HEK293T (cell line): ENCODE results near the gene MAP4.
"Not testable (repeated sequence)": the region's sequence is repeated elsewhere in the genome, so short reads cannot be mapped to it uniquely, and the experiment has no call there.

Source experiments
- CTCF ChIA-PET: fragments of 350-600 bp; formaldehyde crosslinking; extraction: SDS; loops from one replicate; lab custom pipeline; 2021; ENCODE audit warnings: antibody characterized with exemption, inconsistent platforms; lab: Yijun Ruan, JAX
- POLR2A ChIA-PET: fragments of 350-600 bp; formaldehyde crosslinking; extraction: SDS; loops from one replicate; lab custom pipeline; 2020; ENCODE audit warnings: antibody characterized with exemption, inconsistent platforms; lab: Yijun Ruan, JAX
- DNase-seq: peaks from one replicate; pipeline ENCODE4 v3.0.0; 2012; ENCODE audit warnings: mixed read lengths; ENCODE audit errors: extremely low spot score
- ARNT ChIP-seq: fragments of 450-650 bp; IDR thresholded peaks from 2 replicates; pipeline ENCODE4 v1.6.1; 2017; ENCODE audit warnings: mild to moderate bottlenecking
- BHLHE40 ChIP-seq: fragments of 450-650 bp; IDR thresholded peaks from 2 replicates; pipeline ENCODE4 v1.6.1; 2016; ENCODE audit warnings: mild to moderate bottlenecking, moderate library complexity, borderline replicate concordance
- CTBP1 ChIP-seq: fragments of 450-650 bp; IDR thresholded peaks from 2 replicates; pipeline ENCODE4 v1.6.1; 2016; ENCODE audit warnings: borderline replicate concordance
- ELF4 ChIP-seq: fragments of 450-650 bp; IDR thresholded peaks from 2 replicates; pipeline ENCODE4 v1.6.1; 2017; ENCODE audit warnings: antibody characterized with exemption
- FOXA1 ChIP-seq: fragments of 450-650 bp; IDR thresholded peaks from 2 replicates; pipeline ENCODE4 v1.6.1; 2016; ENCODE audit warnings: mild to moderate bottlenecking
- FOXK2 ChIP-seq: fragments of 450-650 bp; IDR thresholded peaks from 2 replicates; pipeline ENCODE4 v1.6.1; 2016; ENCODE audit warnings: mild to moderate bottlenecking
- FOXM1 ChIP-seq: fragments of 450-650 bp; IDR thresholded peaks from 2 replicates; pipeline ENCODE4 v1.6.1; 2017; ENCODE audit warnings: mild to moderate bottlenecking, borderline replicate concordance
- HDGF ChIP-seq: fragments of 450-650 bp; IDR thresholded peaks from 2 replicates; pipeline ENCODE4 v1.6.1; 2017; ENCODE audit warnings: antibody characterized with exemption, borderline replicate concordance
- L3MBTL2 ChIP-seq: fragments of 450-650 bp; conservative IDR thresholded peaks from 2 replicates; pipeline ENCODE4 v1.6.1; 2016; ENCODE audit warnings: mild to moderate bottlenecking
- LEF1 ChIP-seq: fragments of 450-650 bp; IDR thresholded peaks from 2 replicates; pipeline ENCODE4 v1.6.1; 2017; ENCODE audit warnings: mild to moderate bottlenecking, borderline replicate concordance
- NFRKB ChIP-seq: fragments of 450-650 bp; IDR thresholded peaks from 2 replicates; pipeline ENCODE4 v1.6.1; 2016; ENCODE audit warnings: mild to moderate bottlenecking, moderate library complexity
- PKNOX1 ChIP-seq: fragments of 450-650 bp; IDR thresholded peaks from 2 replicates; pipeline ENCODE4 v1.6.1; 2016
- SP1 ChIP-seq: fragments of 450-650 bp; IDR thresholded peaks from 2 replicates; pipeline ENCODE4 v1.6.1; 2017
- SUZ12 ChIP-seq: fragments of 450-650 bp; IDR thresholded peaks from 2 replicates; pipeline ENCODE4 v1.6.1; 2016; ENCODE audit warnings: mild to moderate bottlenecking
- TARDBP ChIP-seq: fragments of 450-650 bp; IDR thresholded peaks from 2 replicates; pipeline ENCODE4 v1.6.1; 2016
- ZNF384 ChIP-seq: fragments of 450-650 bp; IDR thresholded peaks from 2 replicates; pipeline ENCODE4 v1.6.1; 2016

Gene MAP4

GRCh38 chr3:48018841-48019240, 2.6 kb upstream of the MAP4 start:
- DNase-seq = no peak
- CTCF ChIA-PET = interaction anchor here (1.1 kb wide), 1 partner anchor 133 kb away, joined by 4 read pairs; no protein-coding TSS in a partner anchor
- POLR2A ChIA-PET = no interaction called here
- no peak for TF ChIP-seq SP1
- no peak for TF ChIP-seq FOXM1
- no peak for TF ChIP-seq SUZ12
- no peak for TF ChIP-seq L3MBTL2
- TF ChIP-seq NFRKB = no peak
- no peak for TF ChIP-seq PKNOX1
- no peak for TF ChIP-seq ARNT
- TF ChIP-seq HDGF = no peak
- TF ChIP-seq ZNF384 = no peak
- no peak for TF ChIP-seq BHLHE40
- no peak for TF ChIP-seq FOXA1
- no peak for TF ChIP-seq CTBP1

- CTCF ChIA-PET = no interaction called here
- POLR2A ChIA-PET = interaction anchor here (1.6 kb wide), 1 partner anchor 73 kb away, joined by 4 read pairs; no protein-coding TSS in a partner anchor
Observed at GRCh38 chr3:48015431-48016180, 610 bp downstream of the MAP4 start.

GRCh38 chr3:48014358-48014757, 1.9 kb downstream of the MAP4 start:
- TF ChIP-seq PKNOX1 (no peak), HDGF (no peak), ZNF384 (no peak), NFRKB (no peak), BHLHE40 (no peak), TARDBP (no peak), SP1 (no peak), FOXA1 (no peak), ARNT (no peak), SUZ12 (no peak), L3MBTL2 (no peak), LEF1 (no peak), ELF4 (no peak), FOXM1 (no peak), CTBP1 (no peak), FOXK2 (no peak)
- ChIA-PET CTCF (interaction anchor here (1.3 kb wide), 1 partner anchor 137 kb away, joined by 5 read pairs; no protein-coding TSS in a partner anchor), POLR2A (interaction anchor here (1.6 kb wide), 1 partner anchor 75 kb away, joined by 4 read pairs; no protein-coding TSS in a partner anchor)
- DNase-seq = no peak

More at GRCh38 chr3:48015431-48016180, 610 bp downstream of the MAP4 start:
- TF ChIP-seq FOXK2 = no peak
- TF ChIP-seq NFRKB = no peak
- no peak for TF ChIP-seq L3MBTL2
- no peak for TF ChIP-seq LEF1
- no peak for TF ChIP-seq FOXM1
- no peak for TF ChIP-seq PKNOX1
- no peak for DNase-seq

GRCh38 chr3:48013288-48013980, 2.8 kb downstream of the MAP4 start:
- no peak for DNase-seq
- TF ChIP-seq ZNF384 (0 out of 2 replicates have a peak, but pooled peaks have one; percentile 38), FOXA1 (no peak)
- CTCF ChIA-PET = interaction anchor here (0.6 to 1.3 kb wide), 3 partner anchors 38 to 144 kb away, joined by 3 to 5 read pairs (median 3); no protein-coding TSS in a partner anchor
- POLR2A ChIA-PET = interaction anchor here (1.6 kb wide), 2 partner anchors 75 to 76 kb away, joined by 4 to 6 read pairs; no protein-coding TSS in a partner anchor

- POLR2A ChIA-PET = interaction anchor here (1.6 kb wide), 1 partner anchor 76 kb away, joined by 6 read pairs; no protein-coding TSS in a partner anchor
- DNase-seq = no peak
- TF ChIP-seq NFRKB = no peak
- TF ChIP-seq BHLHE40 = no peak
- no peak for TF ChIP-seq PKNOX1
- no peak for TF ChIP-seq ELF4
- TF ChIP-seq FOXK2 = no peak
- no peak for TF ChIP-seq ARNT
- TF ChIP-seq CTBP1 = no peak
- TF ChIP-seq FOXM1 = no peak
- no peak for TF ChIP-seq FOXA1
- TF ChIP-seq L3MBTL2 = no peak
- CTCF ChIA-PET = no interaction called here
Observed at GRCh38 chr3:48012659-48013058, 3.6 kb downstream of the MAP4 start.

- CTCF ChIA-PET = interaction anchor here (0.6 to 0.7 kb wide), 2 partner anchors 422 to 606 kb away, joined by 3 to 4 read pairs; no protein-coding TSS in a partner anchor
- POLR2A ChIA-PET, DNase-seq: not testable (repeated sequence)
Observed at GRCh38 chr3:48008066-48008465, 8.2 kb downstream of the MAP4 start.

GRCh38 chr3:48007361-48007760, 8.9 kb downstream of the MAP4 start:
- CTCF ChIA-PET = interaction anchor here (0.6 to 0.7 kb wide), 2 partner anchors 421 to 606 kb away, joined by 3 to 4 read pairs; no protein-coding TSS in a partner anchor
- POLR2A ChIA-PET, DNase-seq: not testable (repeated sequence)

GRCh38 chr3:48006794-48007193, 9.4 kb downstream of the MAP4 start:
- POLR2A ChIA-PET, DNase-seq, CTCF ChIA-PET: not testable (repeated sequence)
